ENCODE measurements around the gene IGF2R. TPM values are rescaled to one million over a fixed set of nuclear protein-coding genes. Genes with fewer than 3 reads are reported as not detected.
"Not testable (repeated sequence)": the region's sequence is repeated elsewhere in the genome, so short reads cannot be mapped to it uniquely, and the experiment has no call there.

The IGF2R gene
- total RNA-seq, 1 donor = 3.8 TPM

DNA sequence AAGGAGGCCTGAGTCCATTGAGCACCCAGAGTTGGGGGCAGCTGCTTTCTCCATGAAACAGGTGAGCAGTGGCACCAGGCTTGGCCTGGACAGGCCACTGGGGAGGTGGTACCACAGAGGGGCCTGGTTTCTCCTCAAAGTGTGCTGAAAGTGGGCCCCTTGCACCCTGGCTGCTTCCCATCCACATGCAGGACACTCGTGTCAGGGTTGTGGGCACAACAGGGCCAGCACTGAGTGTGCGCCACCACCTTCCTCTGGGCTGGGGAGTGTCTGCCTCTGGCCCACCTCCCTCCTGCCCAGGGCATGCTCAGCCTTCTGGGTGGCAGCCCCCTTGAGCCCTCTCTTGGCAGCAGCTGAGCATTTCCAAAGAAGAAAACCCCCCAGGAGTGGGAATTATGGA, 147.5 kb downstream of the IGF2R start:
- DNase-seq (ENCODE audit: low read depth in 2 of 3, low spot score in 2 of 3) = no peak

DNA sequence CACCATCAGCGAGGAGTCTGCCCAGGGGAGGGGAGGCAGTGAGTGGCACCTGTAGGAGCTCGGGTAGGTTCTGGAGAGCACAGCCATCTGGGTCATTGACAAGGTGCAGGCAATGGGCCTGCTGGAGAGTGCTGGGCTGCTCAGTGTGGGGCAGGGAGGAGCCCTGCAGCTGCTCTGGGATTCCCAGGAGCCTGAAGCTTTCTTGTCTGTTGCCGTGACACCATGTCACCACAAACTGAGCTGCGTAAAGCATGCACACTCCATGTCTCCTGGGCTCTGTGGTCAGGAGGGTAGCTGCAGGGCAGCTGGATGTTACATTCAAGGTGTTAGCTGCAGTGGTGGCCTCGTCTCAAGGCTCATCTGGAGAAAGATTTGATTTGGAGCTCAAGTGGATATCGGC, 148.3 kb downstream of the IGF2R start:
- DNase-seq (ENCODE audit: low read depth in 2 of 3, low spot score in 2 of 3) = no peak

DNA sequence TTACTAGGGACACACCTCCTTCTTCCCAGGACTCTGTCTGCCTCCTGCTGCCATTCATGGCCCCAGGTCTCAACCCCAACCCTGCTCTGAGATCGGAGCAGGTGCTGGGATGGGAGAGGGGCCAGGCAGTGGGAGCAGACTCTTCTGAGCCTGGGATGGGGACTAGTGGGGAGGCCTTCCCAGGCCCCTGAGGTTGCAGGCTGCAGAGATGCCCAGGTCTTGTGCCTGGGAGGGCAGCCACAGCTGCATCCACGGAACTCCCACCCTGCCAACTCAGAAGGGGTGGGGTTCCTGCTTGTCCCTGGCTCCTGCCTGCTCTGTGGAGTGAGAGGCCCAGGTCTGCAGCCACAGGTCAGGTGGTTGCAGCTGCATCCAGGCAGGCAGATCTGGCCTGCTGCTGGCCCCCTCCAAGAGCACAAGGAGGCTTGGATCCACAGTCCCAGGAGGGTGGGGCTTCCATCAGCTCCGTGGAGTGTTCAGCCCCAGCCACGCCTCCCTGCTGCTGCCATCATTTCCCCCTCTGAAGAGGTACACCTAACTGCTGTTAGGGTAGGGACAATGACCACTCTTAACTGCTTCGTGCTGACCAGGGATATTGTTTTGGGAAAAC, 149.8 kb downstream of the IGF2R start:
- no peak for DNase-seq (ENCODE audit: low read depth in 2 of 3, low spot score in 2 of 3)

DNA sequence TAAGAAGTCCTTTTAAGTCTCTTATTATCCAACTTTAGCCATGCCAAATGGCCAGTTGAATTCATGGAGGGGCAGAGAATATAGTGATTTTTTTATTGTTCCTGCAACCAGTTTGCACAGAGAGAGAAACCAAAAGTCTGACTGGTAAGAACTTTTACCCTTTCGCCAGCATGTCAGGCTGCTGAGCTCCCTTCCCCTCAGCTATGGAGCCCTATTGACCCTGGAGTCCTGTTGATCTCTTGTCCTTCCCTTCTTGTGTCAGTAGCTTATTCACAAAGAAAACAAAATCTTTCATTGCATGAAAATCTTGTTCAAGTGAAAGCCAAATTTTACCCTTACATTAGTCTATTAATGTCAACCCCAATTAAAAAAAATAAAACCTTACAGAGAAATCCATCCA, 151.2 kb downstream of the IGF2R start:
- no peak for DNase-seq (ENCODE audit: low read depth in 2 of 3, low spot score in 2 of 3)

DNA sequence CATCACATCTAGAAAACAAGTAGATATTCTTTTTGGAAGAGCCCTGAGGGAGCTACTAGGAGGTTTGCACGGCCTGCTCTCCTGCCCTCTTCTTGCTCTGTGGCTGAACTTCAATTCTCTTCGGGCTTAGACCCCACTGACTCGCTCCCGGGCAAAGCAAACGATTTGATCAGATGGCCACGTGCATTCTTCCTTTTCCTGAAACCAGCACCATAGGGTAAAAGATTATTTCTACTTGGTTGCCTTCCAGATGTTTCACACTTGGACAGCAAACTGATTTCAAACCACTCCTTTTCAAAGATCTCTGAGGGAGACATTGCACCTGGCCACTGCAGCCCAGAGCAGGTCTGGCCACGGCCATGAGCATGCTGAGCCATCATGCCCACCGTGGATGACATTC, 152.7 kb downstream of the IGF2R start, which contains the start of gene SLC22A1:
TSS of gene SLC22A1 (plus strand) at position 258 of the 400 bp plus-strand sequence. CDS start at position 379, 121 bp downstream.
- DNase-seq (ENCODE audit: low read depth in 2 of 3, low spot score in 2 of 3) = no peak

DNA sequence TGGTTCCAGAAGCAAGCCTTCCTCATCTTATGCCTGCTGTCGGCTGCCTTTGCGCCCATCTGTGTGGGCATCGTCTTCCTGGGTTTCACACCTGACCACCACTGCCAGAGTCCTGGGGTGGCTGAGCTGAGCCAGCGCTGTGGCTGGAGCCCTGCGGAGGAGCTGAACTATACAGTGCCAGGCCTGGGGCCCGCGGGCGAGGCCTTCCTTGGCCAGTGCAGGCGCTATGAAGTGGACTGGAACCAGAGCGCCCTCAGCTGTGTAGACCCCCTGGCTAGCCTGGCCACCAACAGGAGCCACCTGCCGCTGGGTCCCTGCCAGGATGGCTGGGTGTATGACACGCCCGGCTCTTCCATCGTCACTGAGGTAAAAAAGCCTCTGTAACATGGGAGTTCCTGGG, 153.1 kb downstream of the IGF2R start:
- no peak for DNase-seq (ENCODE audit: low read depth in 2 of 3, low spot score in 2 of 3)

DNA sequence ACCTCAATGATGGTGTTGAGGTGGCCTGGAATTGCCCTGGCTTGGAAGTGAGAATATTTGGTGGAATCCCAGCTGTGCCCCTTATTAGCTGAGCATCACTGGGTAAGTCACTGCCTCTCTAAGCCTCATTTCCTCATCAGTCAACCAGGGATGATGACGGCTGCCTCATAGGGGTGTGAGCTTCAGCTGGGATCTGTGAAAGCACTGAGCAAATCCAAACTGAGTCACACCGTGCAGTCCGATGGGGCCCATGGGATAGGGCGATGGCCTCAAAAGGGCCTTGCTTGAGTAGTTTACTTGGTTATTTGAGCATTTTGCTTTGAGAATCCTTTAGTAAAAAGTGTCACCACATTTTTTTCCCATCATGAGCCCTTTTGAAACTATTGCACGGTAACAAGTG, 153.9 kb downstream of the IGF2R start:
- DNase-seq (ENCODE audit: low read depth in 2 of 3, low spot score in 2 of 3) = no peak

DNA sequence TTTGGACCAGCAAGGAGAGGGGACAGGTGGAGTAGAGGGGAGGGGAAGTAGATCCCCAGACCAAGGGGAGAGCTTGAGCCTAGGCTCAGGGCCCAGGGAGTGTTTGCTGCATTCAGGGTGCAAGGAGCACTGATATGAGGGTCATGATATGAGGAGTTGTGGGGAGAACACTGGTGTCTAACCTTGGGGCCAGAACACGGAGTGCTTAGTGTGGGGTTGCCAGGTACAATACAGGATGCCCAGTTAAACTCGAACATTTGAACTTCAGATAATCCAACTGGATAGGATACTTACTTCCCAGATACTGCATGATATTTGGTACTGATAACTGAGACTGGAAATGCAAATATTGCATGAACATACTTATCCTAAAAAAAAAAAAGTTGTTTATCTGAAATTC, 155.1 kb downstream of the IGF2R start:
- DNase-seq (ENCODE audit: low read depth in 2 of 3, low spot score in 2 of 3) = no peak

DNA sequence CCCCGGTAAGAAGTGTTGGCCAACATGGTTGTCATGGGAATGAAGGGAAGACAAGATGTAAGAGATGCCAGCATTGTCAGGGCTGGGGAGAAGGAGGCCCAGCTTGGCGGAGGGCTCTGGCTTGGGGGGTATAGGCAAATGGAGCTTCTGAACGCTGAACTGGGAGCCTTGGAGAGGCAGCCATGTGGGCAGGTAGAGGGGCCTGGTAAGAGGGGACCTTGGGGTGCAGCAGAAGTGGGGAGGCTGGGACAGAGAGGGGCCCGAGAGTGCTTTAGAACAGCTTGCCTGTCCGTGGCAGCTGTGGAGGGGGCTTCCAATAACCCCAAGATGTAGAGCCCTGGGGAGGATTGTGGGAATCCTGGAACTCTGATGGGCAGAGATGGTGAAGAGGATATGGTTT, 155.7 kb downstream of the IGF2R start:
- no peak for DNase-seq (ENCODE audit: low read depth in 2 of 3, low spot score in 2 of 3)

DNA sequence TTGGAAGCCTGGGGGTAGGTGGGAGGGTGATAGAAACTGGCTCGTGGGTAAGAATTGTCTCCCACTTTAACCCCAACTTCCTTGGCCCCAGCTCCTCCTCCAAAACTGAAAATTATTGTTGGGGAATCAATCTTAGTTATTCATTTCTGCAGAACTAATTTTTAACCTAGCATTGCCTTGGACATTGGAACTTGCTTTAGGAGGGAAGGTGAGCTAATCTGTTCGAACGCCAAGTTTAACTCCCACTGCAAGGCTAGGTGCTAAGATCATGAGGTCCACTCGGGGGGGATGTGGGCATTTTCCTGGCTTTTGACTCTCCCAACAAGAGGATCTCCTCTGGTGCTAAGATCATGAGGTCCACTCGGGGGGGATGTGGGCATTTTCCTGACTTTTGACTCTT, 156.2 kb downstream of the IGF2R start:
- DNase-seq (ENCODE audit: low read depth in 2 of 3, low spot score in 2 of 3) = not testable (repeated sequence)

DNA sequence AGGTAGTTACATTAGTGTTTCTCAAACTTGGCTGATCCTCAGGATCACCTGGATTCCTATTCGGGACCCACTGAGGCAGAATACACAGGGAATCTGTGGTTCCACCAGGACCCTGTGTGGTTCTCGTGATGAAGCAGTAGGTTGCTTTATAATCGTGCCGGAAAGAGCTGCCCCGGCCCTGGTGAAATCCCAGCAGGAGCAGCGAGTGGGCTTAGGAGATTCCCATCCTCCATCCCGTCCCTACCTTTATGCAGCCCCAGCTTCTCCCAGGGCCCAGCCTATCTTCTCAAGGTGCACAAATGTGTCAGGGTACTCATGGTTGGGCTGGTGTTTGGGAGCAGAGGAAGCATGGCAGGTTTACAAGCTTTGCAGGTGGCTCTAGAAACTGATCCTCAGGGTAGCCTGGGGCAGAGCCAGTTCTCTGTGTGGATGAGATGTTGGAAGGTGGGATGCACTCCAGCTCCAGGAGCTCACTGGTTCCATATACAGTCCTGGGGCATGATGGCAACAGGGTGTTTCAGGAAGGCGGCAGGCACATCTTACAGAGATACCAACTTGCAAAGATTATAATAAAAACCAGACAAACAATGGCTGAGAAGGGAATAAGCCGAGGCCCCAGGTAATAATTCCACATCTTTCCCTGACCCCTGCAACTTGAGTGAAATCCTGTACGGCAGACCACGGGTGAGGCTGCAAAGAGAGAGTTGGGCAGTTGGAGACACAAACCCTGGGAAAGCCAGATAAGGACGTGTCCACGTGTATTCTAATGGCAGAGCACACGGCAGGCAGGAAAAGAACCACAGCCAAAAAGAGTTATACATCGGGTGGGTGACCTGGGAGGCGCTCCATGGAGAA, 158.6 kb downstream of the IGF2R start:
- DNase-seq (ENCODE audit: low read depth in 2 of 3, low spot score in 2 of 3) = no peak

DNA sequence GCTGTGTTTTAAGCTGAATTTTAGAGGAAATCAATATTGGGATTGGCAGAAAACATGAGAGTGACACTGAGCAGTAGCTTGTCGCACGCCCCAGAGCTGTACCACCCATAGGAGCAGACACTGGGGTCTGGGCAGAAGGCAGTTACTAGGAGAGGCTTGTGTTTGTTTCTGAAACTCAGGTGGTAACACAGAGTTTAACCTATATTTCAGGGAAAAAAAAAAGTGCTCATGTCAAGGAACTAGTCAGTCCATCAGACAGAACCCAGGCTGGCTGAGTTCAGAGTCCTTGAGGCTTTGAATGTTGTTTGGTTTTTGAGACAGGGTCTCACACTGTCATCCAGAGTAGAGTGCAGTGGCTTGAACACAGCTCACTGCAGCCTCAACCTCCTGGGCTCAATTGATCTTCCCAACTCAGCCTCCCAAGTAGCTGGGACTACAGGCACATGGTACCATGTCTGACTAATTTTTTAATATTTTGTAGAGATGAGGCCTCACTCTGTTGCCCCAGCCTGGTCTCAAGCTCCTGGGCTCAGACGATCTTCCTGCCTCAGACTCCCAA, 159.3 kb downstream of the IGF2R start:
- no peak for DNase-seq (ENCODE audit: low read depth in 2 of 3, low spot score in 2 of 3)

DNA sequence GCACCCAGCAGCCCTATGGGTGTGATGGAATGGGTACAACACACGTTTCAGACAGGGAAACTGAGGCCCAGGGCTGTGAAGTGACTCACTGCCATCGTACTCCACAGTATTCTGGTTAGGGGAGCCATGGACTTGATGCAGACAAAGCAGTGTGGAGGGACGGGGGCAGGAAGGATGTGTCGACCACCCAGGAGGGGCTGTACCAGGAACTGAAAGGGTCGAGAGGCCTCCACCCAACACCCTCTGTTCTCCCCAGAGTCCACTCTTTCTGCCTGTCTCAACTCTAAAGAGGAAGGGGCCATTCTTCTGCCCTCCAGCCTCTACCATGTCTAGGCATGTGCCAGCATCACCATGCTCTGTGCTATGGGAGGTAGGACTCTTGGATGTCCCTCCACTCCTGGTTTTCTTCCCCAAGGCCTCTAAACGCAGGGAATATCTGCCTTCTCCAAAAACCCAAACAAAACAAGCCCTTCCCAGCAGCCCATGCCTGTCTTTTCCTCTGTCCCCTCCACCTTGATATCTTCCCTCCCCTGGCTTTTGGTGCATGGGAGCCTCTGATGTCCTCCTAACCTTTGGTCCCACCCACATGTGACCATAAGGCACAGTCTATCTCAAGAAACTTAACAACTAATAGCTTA, 160.1 kb downstream of the IGF2R start:
- DNase-seq (ENCODE audit: low read depth in 2 of 3, low spot score in 2 of 3) = no peak

DNA sequence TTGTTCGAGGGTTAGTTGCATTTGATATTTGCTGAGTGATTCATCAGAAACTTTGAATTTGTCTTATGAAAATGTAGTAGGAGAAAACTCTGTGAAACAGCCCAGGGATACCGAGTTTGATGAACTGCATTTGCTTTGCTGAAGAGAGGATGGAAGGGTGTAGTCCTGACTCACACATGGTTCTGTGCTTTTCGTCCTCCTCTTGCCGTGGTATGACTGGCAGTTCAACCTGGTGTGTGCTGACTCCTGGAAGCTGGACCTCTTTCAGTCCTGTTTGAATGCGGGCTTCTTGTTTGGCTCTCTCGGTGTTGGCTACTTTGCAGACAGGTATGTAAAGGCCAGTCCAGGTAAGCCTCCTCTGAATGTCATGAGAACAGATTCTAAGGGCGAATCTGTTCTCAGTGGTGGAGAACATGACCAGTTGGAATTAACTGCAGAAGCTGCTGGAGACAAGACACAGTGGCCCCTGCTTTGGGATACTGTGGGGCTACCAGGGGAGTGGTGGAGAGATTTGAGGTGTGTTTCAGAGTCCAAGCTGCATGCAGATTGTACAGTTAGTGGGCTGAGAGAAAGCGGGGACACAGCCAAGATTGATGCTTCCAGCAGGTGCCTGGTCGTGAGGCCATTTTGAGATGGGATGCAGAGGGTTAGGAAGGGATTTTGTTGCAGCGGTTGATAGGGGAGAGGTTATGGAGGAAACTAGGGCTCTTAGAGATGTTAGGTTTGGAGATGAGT, 161.2 kb downstream of the IGF2R start:
- DNase-seq (ENCODE audit: low read depth in 2 of 3, low spot score in 2 of 3) = no peak

DNA sequence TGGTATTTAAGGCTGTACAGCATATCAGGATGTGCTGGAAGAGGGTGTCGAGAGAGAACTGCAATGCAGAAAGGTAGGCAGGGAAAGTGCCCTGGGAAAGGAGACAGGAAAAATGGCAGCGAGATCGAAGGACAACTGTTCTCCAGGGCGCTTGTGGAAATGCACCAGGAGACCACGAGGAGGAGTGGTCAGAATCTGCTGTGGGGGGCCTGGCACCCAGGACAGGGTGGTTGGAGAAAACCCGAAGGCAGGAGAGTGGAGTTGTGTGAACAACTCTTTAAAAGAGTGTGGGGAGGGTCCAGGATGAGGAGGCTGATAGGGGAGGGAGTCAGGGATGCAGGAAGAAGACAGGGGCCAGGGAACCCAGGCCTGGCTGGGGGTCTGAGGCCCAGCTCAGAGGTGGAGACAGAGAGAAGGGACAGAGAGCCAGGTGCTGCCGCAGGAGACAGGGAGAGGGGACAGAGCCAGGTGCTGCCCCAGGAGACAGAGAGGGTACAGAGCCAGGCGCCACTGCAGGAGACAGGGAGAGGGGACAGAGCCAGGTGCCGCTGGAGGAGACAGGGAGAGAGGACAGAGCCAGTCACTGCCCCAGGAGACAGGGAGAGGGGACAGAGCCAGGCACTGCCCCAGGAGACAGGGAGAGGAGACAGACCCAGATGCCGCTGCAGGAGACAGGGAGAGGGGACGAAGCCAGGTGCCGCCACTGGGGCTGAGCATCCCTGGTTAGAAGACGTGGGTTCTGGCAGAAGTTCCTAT, 162.0 kb downstream of the IGF2R start:
- DNase-seq (ENCODE audit: low read depth in 2 of 3, low spot score in 2 of 3) = no peak

DNA sequence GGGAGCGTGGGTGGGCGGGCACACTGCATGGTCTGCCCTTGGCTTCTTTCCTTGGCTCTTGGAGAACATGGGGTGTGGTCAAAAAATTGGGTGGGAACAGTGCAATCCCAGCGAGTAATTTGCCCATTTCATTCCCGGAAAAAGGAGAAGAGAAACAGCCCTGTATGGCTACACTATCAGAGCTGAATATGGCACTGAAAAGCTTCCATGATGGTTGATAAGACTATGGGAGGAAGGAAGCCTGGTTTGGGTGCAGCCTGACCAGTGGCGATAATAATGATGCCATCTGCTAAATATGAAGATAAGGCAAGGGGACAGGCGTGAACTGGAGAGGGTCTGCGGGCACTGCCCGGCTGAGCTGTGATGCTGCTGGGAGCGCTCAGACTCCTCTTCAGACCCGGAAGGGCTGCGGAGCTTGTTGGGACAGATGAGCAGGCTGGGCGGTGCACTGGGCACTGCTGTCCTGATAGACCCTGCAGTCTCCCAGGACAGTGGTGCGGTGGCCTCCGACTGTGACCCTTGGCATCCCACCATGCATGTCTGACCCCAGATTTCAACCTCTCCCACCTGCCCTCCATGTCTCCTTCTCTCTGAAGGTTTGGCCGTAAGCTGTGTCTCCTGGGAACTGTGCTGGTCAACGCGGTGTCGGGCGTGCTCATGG, 162.9 kb downstream of the IGF2R start:
- DNase-seq (ENCODE audit: low read depth in 2 of 3, low spot score in 2 of 3) = no peak

DNA sequence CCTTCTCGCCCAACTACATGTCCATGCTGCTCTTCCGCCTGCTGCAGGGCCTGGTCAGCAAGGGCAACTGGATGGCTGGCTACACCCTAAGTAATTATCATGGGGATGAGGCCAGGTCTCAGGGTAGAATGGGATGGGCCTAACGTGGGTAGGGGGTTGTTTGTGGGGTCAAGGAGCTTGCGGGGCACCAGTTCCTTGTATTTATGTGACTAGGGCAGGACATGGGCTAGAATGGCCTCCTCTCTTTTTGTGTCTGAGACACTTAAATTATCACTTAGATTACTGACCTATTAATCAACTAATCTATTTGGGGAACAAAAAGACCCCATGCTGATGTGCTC, 163.4 kb downstream of the IGF2R start:
- no peak for DNase-seq (ENCODE audit: low read depth in 2 of 3, low spot score in 2 of 3)

DNA sequence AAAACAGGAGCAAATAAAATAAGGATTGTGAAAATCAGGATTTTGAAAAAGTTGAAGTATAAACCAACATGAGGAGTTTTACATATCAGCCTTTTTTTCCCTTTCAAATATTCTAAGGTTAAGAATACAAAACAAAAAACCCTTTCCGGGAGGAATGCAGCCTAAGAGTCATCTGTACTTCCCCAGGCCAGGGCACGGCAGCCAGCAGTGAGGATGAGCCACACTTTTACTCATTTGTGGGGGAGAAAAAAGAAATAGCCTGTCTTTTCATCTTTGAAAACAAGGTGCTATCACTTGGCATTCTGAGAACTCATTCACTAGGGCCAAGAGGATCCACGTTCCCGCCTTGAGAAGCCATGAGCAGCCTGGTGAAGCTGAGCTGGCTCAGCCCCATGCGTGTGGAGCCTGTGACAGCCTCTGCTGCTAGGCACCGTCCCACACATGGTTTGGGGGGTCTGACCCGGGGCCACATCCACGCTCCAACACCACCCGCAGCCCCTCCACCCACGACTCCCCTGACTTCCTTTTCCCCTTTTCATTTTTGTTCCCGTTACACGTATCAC, 164.0 kb downstream of the IGF2R start:
- DNase-seq (ENCODE audit: low read depth in 2 of 3, low spot score in 2 of 3) = no peak
